22Rv1 (cell line): ENCODE results near the gene ANKS1B.

Experiments used
- ZFX ChIP-seq: fragments of 450-650 bp; IDR thresholded peaks from 2 replicates; pipeline ENCODE4 v1.6.1; 2017; ENCODE audit warnings: antibody characterized with exemption, borderline replicate concordance
- TF ChIP-seq, protein P1 (sequence below): fragments of 450-650 bp; IDR thresholded peaks from 2 replicates; pipeline ENCODE4 v1.5.1; 2017; ENCODE audit warnings: mild to moderate bottlenecking

DNA sequence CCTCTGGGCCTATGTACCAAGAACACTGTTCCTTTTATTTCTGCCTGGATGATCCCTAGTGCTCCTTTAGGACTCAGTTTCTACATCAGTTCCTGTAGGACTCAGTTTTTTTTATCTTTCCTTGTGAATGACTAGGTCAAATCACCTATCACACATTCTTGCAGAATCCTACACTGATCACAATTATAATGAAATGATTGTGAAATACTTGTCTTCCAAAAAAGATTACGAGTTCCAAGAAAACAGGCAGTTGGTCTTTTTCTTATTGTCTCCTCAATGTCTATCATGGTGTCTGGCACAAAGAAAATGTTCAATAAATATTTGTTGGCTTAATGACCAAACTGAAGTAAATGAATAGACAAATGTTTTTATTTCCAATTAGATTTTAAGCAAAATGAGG, 432.7 kb downstream of the ANKS1B start:
- TF ChIP-seq, protein P1, sequence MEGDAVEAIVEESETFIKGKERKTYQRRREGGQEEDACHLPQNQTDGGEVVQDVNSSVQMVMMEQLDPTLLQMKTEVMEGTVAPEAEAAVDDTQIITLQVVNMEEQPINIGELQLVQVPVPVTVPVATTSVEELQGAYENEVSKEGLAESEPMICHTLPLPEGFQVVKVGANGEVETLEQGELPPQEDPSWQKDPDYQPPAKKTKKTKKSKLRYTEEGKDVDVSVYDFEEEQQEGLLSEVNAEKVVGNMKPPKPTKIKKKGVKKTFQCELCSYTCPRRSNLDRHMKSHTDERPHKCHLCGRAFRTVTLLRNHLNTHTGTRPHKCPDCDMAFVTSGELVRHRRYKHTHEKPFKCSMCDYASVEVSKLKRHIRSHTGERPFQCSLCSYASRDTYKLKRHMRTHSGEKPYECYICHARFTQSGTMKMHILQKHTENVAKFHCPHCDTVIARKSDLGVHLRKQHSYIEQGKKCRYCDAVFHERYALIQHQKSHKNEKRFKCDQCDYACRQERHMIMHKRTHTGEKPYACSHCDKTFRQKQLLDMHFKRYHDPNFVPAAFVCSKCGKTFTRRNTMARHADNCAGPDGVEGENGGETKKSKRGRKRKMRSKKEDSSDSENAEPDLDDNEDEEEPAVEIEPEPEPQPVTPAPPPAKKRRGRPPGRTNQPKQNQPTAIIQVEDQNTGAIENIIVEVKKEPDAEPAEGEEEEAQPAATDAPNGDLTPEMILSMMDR = no peak
- no peak for TF ChIP-seq ZFX
